Caco-2 (cell line): ENCODE results near the gene FAM76A. TPM values are rescaled to one million over a fixed set of nuclear protein-coding genes. Genes with fewer than 3 reads are reported as not detected.
"Not testable (repeated sequence)": the region's sequence is repeated elsewhere in the genome, so short reads cannot be mapped to it uniquely, and the experiment has no call there.

Experiments
- Bru-seq: library from RNA; stranded (reverse); fragments of 400-500 nt; gene quantifications from one replicate; lab custom pipeline; 2021; lab: Mats Ljungman, UMichigan
- BruChase-seq, 2 experiments: library from RNA; stranded (reverse); fragments of 400-500 nt; gene quantifications; one replicate each; lab custom pipeline; 2021; lab: Mats Ljungman, UMichigan
- BruUV-seq: library from RNA; stranded (reverse); fragments of 400-500 nt; replicated peaks from 2 replicates; lab custom pipeline; 2021; lab: Mats Ljungman, UMichigan
- CTCF ChIA-PET: fragments of 300-600 bp; sonication (Branson Sonifier 250); formaldehyde crosslinking; loops from one replicate; lab custom pipeline; 2022; ENCODE audit warnings: antibody characterized with exemption; lab: Charles Lee
- POLR2A ChIA-PET: fragments of 300-600 bp; sonication (Branson Sonifier 250); formaldehyde crosslinking; loops from one replicate; lab custom pipeline; 2022; ENCODE audit warnings: antibody characterized with exemption; lab: Charles Lee
- DNase-seq, 2 experiments: peaks; one replicate each; pipeline versions ENCODE4 v3.0.0 to v3.0.0-alpha.2; 2020 to 2022
- H3K27me3 ChIP-seq: replicated peaks from 2 replicates; pipeline ENCODE4 v1.6.0; 2011; ENCODE audit warnings: low read length; ENCODE audit not compliant: control insufficient read depth, insufficient read depth
- H3K36me3 ChIP-seq: 2 replicates; pipeline ENCODE4 v1.5.1; 2011; ENCODE audit warnings: low read length; ENCODE audit not compliant: control insufficient read depth, insufficient read depth
- H3K4me1 ChIP-seq: fragments of 250-450 bp; sonication (Bioruptor Pico); 2 replicates; pipeline ENCODE4 v1.5.1; 2020; ENCODE audit warnings: mild to moderate bottlenecking
- H3K4me3 ChIP-seq: 2 replicates; pipeline ENCODE4 v1.5.1; 2011; ENCODE audit warnings: low read depth, mild to moderate bottlenecking, control low read depth, low read length
- H3K9me3 ChIP-seq: fragments of 250-450 bp; sonication (Bioruptor Pico); 2 replicates; pipeline ENCODE4 v1.5.1; 2020; ENCODE audit warnings: mild to moderate bottlenecking, moderate library complexity
- H3K27ac Mint-ChIP-seq: one replicate; pipeline ENCODE4 v1.8.0; 2022; ENCODE audit warnings: mixed read lengths; ENCODE audit not compliant: unreplicated experiment
- H3K27me3 Mint-ChIP-seq: one replicate; pipeline ENCODE4 v1.8.0; 2022; ENCODE audit warnings: mixed read lengths; ENCODE audit not compliant: insufficient read depth, unreplicated experiment
- H3K36me3 Mint-ChIP-seq: one replicate; pipeline ENCODE4 v1.8.0; 2022; ENCODE audit warnings: mild to moderate bottlenecking, mixed read lengths; ENCODE audit not compliant: insufficient read depth, unreplicated experiment
- H3K4me1 Mint-ChIP-seq: one replicate; pipeline ENCODE4 v1.8.0; 2022; ENCODE audit warnings: low read depth, mixed read lengths; ENCODE audit not compliant: unreplicated experiment
- H3K4me3 Mint-ChIP-seq: one replicate; pipeline ENCODE4 v1.8.0; 2022; ENCODE audit warnings: mild to moderate bottlenecking, moderate library complexity, mixed read lengths; ENCODE audit not compliant: unreplicated experiment
- H3K9me3 Mint-ChIP-seq: one replicate; pipeline ENCODE4 v1.8.0; 2022; ENCODE audit warnings: mixed read lengths; ENCODE audit not compliant: unreplicated experiment
- CTCF ChIP-seq, 2 experiments: fragments of 200-600 bp in 1 of 2; IDR thresholded peaks; 1 replicate in 1 of 2; 2 replicates in 1 of 2; pipeline versions ENCODE4 v1.5.1 to v1.8.0; 2011 to 2022; ENCODE audit warnings: antibody characterized with exemption in 1 of 2, control low read depth in 1 of 2, inconsistent platforms in 1 of 2, low read depth in 1 of 2, low read length in 1 of 2, mild to moderate bottlenecking in 1 of 2, moderate library complexity in 1 of 2; ENCODE audit not compliant: insufficient read depth in 1 of 2, severe bottlenecking in 1 of 2, unreplicated experiment in 1 of 2
- intact Hi-C: fragments of 100-400 bp; cut with micrococcal nuclease; formaldehyde crosslinking; loops from one replicate; pipeline ENCODE4 v1.10.0; 2022; ENCODE audit not compliant: unreplicated experiment
- long read RNA-seq: library from polyadenylated mRNA; stranded (forward); transcript quantifications from one replicate; pipeline ENCODE4 v2.0.0, GENCODE V29; 2022
- total RNA-seq: library from RNA; stranded (reverse); gene quantifications from 2 replicates; pipeline ENCODE4 v1.2.3, GENCODE V29; 2022

Gene FAM76A
- 9.4 and 9.8 TPM in 2 replicates for total RNA-seq
- Bru-seq, nascent RNA = percentile 53 among the genes with signal in this experiment
- BruChase-seq, experiment 1, labeled RNA remaining after a 2-hour chase = percentile 61 among the genes with signal in this experiment
- percentile 57 among the genes with signal in this experiment for BruChase-seq, experiment 2, labeled RNA remaining after a 6-hour chase
- long read RNA-seq, partial matches to known transcripts = 1 of 7 reads
- long read RNA-seq, other reads (novel, unspliced or antisense) = 1 of 7 reads

DNA sequence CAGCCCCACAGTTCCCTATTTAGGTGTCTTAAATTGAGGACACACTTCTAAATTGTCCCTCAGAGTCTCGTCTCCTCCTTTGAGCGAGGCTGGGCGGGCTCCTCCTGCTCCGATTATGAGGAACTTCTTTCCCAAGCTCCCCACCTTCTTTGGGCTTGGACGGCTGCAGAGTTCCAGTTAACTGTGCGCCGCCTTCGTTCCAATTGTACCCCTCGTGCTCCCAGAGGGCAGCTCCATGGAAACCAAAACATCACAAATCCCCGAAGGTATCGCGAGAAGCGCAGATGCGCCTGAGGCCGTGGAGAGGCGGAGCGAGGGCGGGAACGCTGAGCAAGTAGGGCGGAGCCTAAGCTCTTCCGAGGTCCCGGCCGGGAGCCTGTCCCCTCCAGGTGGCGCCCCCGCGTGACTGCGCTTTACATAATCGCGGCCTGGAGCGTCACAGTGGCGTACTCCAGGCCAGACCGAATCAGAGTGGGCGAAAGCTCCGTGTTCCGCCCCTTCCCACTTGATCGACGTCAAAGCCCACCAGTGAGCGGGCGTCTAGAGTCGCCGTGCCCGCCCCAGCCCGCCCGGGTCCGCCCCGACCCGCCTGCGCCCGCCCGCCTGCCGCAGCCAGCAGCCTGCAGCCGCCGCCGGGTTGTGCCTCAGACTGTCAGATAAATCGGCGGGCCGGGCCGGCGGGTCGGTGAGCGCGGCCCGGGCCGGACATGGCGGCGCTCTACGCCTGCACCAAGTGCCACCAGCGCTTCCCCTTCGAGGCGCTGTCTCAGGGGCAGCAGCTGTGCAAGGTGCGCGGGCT is at the start of gene FAM76A:
Gene FAM76A (plus strand): TSS at position 588 of the 799 bp plus-strand sequence. CDS start 120 bp downstream, at position 708.
- Mint-ChIP-seq H3K4me1 (no peaks in the 10 kb centered on the region), H3K4me3 (peak within 1 kb of the TSS; percentile 88), H3K9me3 (no peaks in the 10 kb centered on the region), H3K27ac (peak within 1 kb of the TSS; percentile 99), H3K27me3 (no peaks in the 10 kb centered on the region), H3K36me3 (peaks cover 7% of the 10 kb centered on the region)
- no peaks in the 10 kb centered on the region for H3K9me3 ChIP-seq
- no TSS peak for BruUV-seq
- intact Hi-C loops = loop anchor here (1.0 kb wide), 2 partner anchors 48 to 53 kb away; partner anchors contain the start of genes IFI6 and STX12
- ChIA-PET CTCF (interaction anchor here (0.6 to 1.6 kb wide), 9 partner anchors 19 to 426 kb away, joined by 3 to 20 read pairs (median 7); partner anchors contain the start of genes IFI6 and STX12), POLR2A (interaction anchor here (0.6 to 2.0 kb wide), 9 partner anchors 47 to 780 kb away, joined by 3 to 20 read pairs (median 5); partner anchors contain the start of genes IFI6, PPP1R8, RCC1 and STX12)
- no peaks in the 10 kb centered on the region for H3K27me3 ChIP-seq
- peak; percentile 96 to 97 for DNase-seq
- H3K4me3 ChIP-seq = peak within 1 kb of the TSS; percentile 47
- H3K4me1 ChIP-seq = 0 out of 2 replicates have a peak, but pooled peaks cover 7% of the 10 kb centered on the region
- peak in 1 of 2 experiments; percentile 54 for TF ChIP-seq CTCF (IDR thresholded peaks at IDR 0.05; ENCODE audit: insufficient read depth in 1 of 2, low read depth in 1 of 2, low read length in 1 of 2, severe bottlenecking in 1 of 2, unreplicated experiment in 1 of 2)
- H3K36me3 ChIP-seq = no peaks in the 10 kb centered on the region

GRCh38 chr1:27676410-27676809 is 49.4 kb upstream of the FAM76A start:
- peaks cover 6% of the 10 kb centered on the region for H3K4me1 ChIP-seq
- no peaks in the 10 kb centered on the region for H3K27me3 ChIP-seq
- H3K9me3 ChIP-seq = 0 out of 2 replicates have a peak, but pooled peaks cover 10% of the 10 kb centered on the region
- BruUV-seq = no TSS peak
- intact Hi-C loops = no loop called here
- Mint-ChIP-seq H3K4me1 (peaks cover 6% of the 10 kb centered on the region), H3K27me3 (no peaks in the 10 kb centered on the region), H3K9me3 (no peaks in the 10 kb centered on the region), H3K36me3 (no peaks in the 10 kb centered on the region), H3K4me3 (no peak overlapping the region), H3K27ac (no peak overlapping the region)
- ChIA-PET CTCF (no interaction called here), POLR2A (no interaction called here)
- no peaks in the 10 kb centered on the region for H3K36me3 ChIP-seq
- TF ChIP-seq CTCF (IDR thresholded peaks at IDR 0.05; ENCODE audit: insufficient read depth in 1 of 2, low read depth in 1 of 2, low read length in 1 of 2, severe bottlenecking in 1 of 2, unreplicated experiment in 1 of 2) = no peak
- H3K4me3 ChIP-seq = no peak overlapping the region
- DNase-seq = no peak

DNA sequence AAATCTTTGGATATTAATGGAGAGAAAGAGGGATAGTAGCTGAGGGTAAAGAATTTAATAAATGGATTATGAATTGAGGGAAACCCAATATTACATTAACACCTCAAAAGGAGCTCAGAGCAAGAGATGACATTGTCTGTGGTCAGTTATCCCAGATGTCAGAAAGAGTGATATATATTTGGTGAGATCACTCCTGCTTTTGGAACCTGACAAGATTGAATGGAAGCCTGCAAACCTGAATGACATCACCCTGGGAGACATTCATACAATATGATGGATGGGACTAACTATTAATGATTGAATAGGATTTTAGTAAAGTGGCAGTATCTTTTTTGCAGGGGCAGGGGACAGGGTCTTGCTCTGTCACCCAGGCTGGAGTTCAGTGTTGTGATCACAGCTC is 47.0 kb upstream of the FAM76A start:
- H3K4me1 ChIP-seq = no peaks in the 10 kb centered on the region
- H3K4me3 Mint-ChIP-seq = no peak overlapping the region
- no peak for TF ChIP-seq CTCF (IDR thresholded peaks at IDR 0.05; ENCODE audit: insufficient read depth in 1 of 2, low read depth in 1 of 2, low read length in 1 of 2, severe bottlenecking in 1 of 2, unreplicated experiment in 1 of 2)
- POLR2A ChIA-PET = no interaction called here
- CTCF ChIA-PET = no interaction called here
- 0 out of 2 replicates have a peak, but pooled peaks cover 15% of the 10 kb centered on the region for H3K9me3 ChIP-seq
- H3K4me3 ChIP-seq = no peak overlapping the region
- peaks cover 12% of the 10 kb centered on the region for H3K9me3 Mint-ChIP-seq
- no peaks in the 10 kb centered on the region for H3K36me3 ChIP-seq
- no peaks in the 10 kb centered on the region for H3K27me3 ChIP-seq
- H3K4me1 Mint-ChIP-seq = peaks cover 8% of the 10 kb centered on the region
- no peaks in the 10 kb centered on the region for H3K27me3 Mint-ChIP-seq
- H3K36me3 Mint-ChIP-seq = no peaks in the 10 kb centered on the region
- H3K27ac Mint-ChIP-seq = no peak overlapping the region
- DNase-seq = no peak
- intact Hi-C loops = no loop called here
- no TSS peak for BruUV-seq

- POLR2A ChIA-PET, CTCF ChIA-PET, H3K4me3 ChIP-seq, BruUV-seq, H3K27me3 Mint-ChIP-seq, H3K27me3 ChIP-seq, H3K4me1 ChIP-seq, DNase-seq, H3K36me3 Mint-ChIP-seq, H3K27ac Mint-ChIP-seq, H3K36me3 ChIP-seq, H3K4me3 Mint-ChIP-seq, intact Hi-C loops: not testable (repeated sequence)
- Mint-ChIP-seq H3K4me1 (peaks cover 14% of the 10 kb centered on the region), H3K9me3 (peaks cover 12% of the 10 kb centered on the region)
- H3K9me3 ChIP-seq = 0 out of 2 replicates have a peak, but pooled peaks cover 15% of the 10 kb centered on the region
Observed at GRCh38 chr1:27680225-27680791, 45.5 kb upstream of the FAM76A start.
